ENCODE results near the gene PDE8B. TPM values are rescaled to one million over a fixed set of nuclear protein-coding genes. Genes with fewer than 3 reads are reported as not detected.

The PDE8B gene
- total RNA-seq, 1 experiment from 2014 or later: 0.07 TPM

DNA sequence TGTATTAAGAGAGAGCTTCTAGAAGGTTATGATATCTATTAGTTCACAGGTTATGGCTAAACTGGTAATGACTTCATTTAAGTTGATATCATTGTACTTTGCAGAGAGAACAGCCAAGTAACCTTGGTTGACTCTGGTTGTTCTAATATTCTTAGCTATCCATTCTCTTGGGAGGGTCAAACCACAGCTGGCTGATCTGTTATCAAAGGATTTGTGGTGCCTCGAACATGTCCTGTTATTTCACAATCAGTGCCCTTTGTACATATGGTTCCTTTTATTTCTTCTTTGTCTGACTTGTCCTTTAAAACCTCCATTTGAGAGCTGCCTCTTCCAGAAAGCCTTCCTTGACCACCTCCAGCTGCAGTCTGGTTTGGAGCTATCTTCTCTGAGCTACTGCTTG lies 61.7 kb downstream of the PDE8B start:
- Histone ChIP-seq H3K79me2 (ENCODE audit: insufficient read depth, low read length) (no peaks in the 10 kb centered on the region), H3K9ac (ENCODE audit: extremely low read depth, insufficient read length, low read length) (no peak overlapping the region), H2BK15ac (ENCODE audit: low read depth, low read length) (no peak overlapping the region), H2BK20ac (ENCODE audit: low read depth, low read length, poor library complexity, severe bottlenecking) (no peak overlapping the region), H2BK12ac (ENCODE audit: insufficient read length, low read depth, low read length) (no peak overlapping the region), H2AK5ac (ENCODE audit: insufficient read length, low read length) (no peak overlapping the region), H3K79me1 (ENCODE audit: insufficient read depth, low read depth, low read length, poor library complexity, severe bottlenecking) (no peaks in the 10 kb centered on the region), H3K14ac (ENCODE audit: insufficient read depth, low read length) (no peak overlapping the region), H2BK5ac (ENCODE audit: insufficient read length, low read length) (no peak overlapping the region), H4K5ac (ENCODE audit: insufficient read length, low read depth, low read length) (no peak overlapping the region), H4K8ac (replicated peaks; ENCODE audit: insufficient read length, low read depth, low read length) (no peak overlapping the region), H3K4me2 (ENCODE audit: insufficient read depth, insufficient read length, low read length) (no peak overlapping the region), H3K18ac (ENCODE audit: insufficient read length, low read depth, low read length) (no peak overlapping the region), H4K20me1 (ENCODE audit: control insufficient read depth, insufficient read depth, insufficient read length) (no peaks in the 10 kb centered on the region), H3K56ac (ENCODE audit: insufficient read length, low read depth, low read length) (no peak overlapping the region), H3K23me2 (ENCODE audit: insufficient read length, low read depth, low read length, poor library complexity, severe bottlenecking) (no peaks in the 10 kb centered on the region), H3K27ac (ENCODE audit: insufficient read length, low read depth, low read length) (no peak overlapping the region), H3K4me1 (ENCODE audit: insufficient read depth, low read length) (no peaks in the 10 kb centered on the region; the same call in 1 of the 2 replicates), H2AFZ (ENCODE audit: low read length) (no peak overlapping the region), H2BK120ac (ENCODE audit: low read depth, low read length, poor library complexity, severe bottlenecking) (no peak overlapping the region), H3K27me3 (ENCODE audit: insufficient read depth, low read length) (no peaks in the 10 kb centered on the region), H3K9me3 (ENCODE audit: control insufficient read depth, low read depth, low read length) (no peaks in the 10 kb centered on the region), H3K23ac (ENCODE audit: insufficient read length, low read depth, low read length) (no peak overlapping the region), H3K4ac (ENCODE audit: low read depth, low read length) (no peak overlapping the region), H3T11ph (ENCODE audit: low read length) (no peak overlapping the region), H4K91ac (ENCODE audit: insufficient read length, low read depth, low read length) (no peak overlapping the region)
- H3K4me3 Mint-ChIP-seq: no peak overlapping the region
- DNase-seq: no peak
- H3K4me1 Mint-ChIP-seq: peaks cover 2 to 3% of the 10 kb centered on the region in 2 experiments; a peak in 3 of 4 replicates
- H3K27me3 Mint-ChIP-seq (ENCODE audit: low read depth): peaks cover 1% of the 10 kb centered on the region; the same call in 1 of the 2 replicates
- H3K36me3 Mint-ChIP-seq (ENCODE audit: insufficient read depth in 1 of 3, low read depth in 3 of 3): no peaks in the 10 kb centered on the region
- no CpG with 5 or more reads among the region's 1 CpG for WGBS (ENCODE audit: extremely low coverage, insufficient read length, low lambda C conversion rate)
- no peak overlapping the region for H3K27ac Mint-ChIP-seq
- H3K9me3 Mint-ChIP-seq: no peaks in the 10 kb centered on the region; a peak in 1 of 5 replicates
- TF ChIP-seq, protein P1, sequence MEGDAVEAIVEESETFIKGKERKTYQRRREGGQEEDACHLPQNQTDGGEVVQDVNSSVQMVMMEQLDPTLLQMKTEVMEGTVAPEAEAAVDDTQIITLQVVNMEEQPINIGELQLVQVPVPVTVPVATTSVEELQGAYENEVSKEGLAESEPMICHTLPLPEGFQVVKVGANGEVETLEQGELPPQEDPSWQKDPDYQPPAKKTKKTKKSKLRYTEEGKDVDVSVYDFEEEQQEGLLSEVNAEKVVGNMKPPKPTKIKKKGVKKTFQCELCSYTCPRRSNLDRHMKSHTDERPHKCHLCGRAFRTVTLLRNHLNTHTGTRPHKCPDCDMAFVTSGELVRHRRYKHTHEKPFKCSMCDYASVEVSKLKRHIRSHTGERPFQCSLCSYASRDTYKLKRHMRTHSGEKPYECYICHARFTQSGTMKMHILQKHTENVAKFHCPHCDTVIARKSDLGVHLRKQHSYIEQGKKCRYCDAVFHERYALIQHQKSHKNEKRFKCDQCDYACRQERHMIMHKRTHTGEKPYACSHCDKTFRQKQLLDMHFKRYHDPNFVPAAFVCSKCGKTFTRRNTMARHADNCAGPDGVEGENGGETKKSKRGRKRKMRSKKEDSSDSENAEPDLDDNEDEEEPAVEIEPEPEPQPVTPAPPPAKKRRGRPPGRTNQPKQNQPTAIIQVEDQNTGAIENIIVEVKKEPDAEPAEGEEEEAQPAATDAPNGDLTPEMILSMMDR (conservative IDR thresholded peaks at IDR 0.05): no peak
